Thoracic aorta (tissue), 2 donors: Measurements from ENCODE around the gene MGAT1. TPM values are rescaled to one million over a fixed set of nuclear protein-coding genes. Genes with fewer than 3 reads are reported as not detected.

ENCODE experiments used
- ATAC-seq: fragments of 150-250 bp; one replicate; pipeline ENCODE4 v1.8.0; 2017; ENCODE audit warnings: low read depth; ENCODE audit not compliant: insufficient number of reproducible peaks, low FRiP score
- DNase-seq: peaks from one replicate; pipeline ENCODE4 v3.0.0-alpha.2; 2020; ENCODE audit warnings: low spot score
- H3K27ac ChIP-seq, 2 donors: fragments of 200-600 bp; sonication (generic); 1 replicate in 1 of 2; 2 replicates in 1 of 2; pipeline ENCODE4 v1.5.1; 2016; ENCODE audit warnings: mild to moderate bottlenecking in 2 of 2, moderate library complexity in 2 of 2
- H3K27me3 ChIP-seq: fragments of 200-600 bp; sonication (generic); replicated peaks from 2 replicates; pipeline ENCODE4 v1.6.0; 2016; ENCODE audit warnings: mild to moderate bottlenecking; ENCODE audit not compliant: insufficient read depth
- H3K36me3 ChIP-seq: fragments of 200-600 bp; sonication (generic); one replicate; pipeline ENCODE4 v1.5.1; 2016
- H3K4me1 ChIP-seq, 2 donors: fragments of 200-600 bp; sonication (generic); 1 replicate in 1 of 2; 2 replicates in 1 of 2; pipeline versions ENCODE4 v1.5.1 to v1.6.0; 2016; ENCODE audit warnings: low read depth in 2 of 2, mild to moderate bottlenecking in 1 of 2; ENCODE audit not compliant: control insufficient read depth in 1 of 2
- H3K4me3 ChIP-seq: fragments of 200-600 bp; sonication (generic); 2 replicates; pipeline ENCODE4 v1.5.1; 2016; ENCODE audit warnings: mild to moderate bottlenecking
- H3K9me3 ChIP-seq: fragments of 200-600 bp; sonication (generic); 2 replicates; pipeline ENCODE4 v1.5.1; 2016
- CTCF ChIP-seq: fragments of 200-600 bp; sonication (generic); IDR thresholded peaks from one replicate; pipeline ENCODE4 v1.5.1; 2019; ENCODE audit warnings: antibody characterized with exemption
- total RNA-seq, 2 donors: library from RNA; depleted of rRNA; stranded (reverse); fragments of >200 nt; gene quantifications; one replicate each; pipeline versions ENCODE4 v1.1.0 to v1.2.3, GENCODE V29; 2016

The MGAT1 gene
- total RNA-seq, 2 donors from 2014 or later, result 226 to 244 TPM

GRCh38 chr5:180823940-180824629 lies 21.5 kb upstream of the MGAT1 start:
- peaks cover 18 to 38% of the 10 kb centered on the region in 2 donors for H3K4me1 ChIP-seq
- no peak for TF ChIP-seq CTCF
- H3K27ac ChIP-seq, result no peak overlapping the region
- H3K36me3 ChIP-seq, result peaks cover under 1% of the 10 kb centered on the region
- no peak for DNase-seq
- no peaks in the 10 kb centered on the region for H3K27me3 ChIP-seq
- no peak overlapping the region for H3K4me3 ChIP-seq
- H3K9me3 ChIP-seq, result peaks cover 1% of the 10 kb centered on the region
- ATAC-seq, result no peak

- Histone ChIP-seq H3K4me1 (peaks cover 18 to 42% of the 10 kb centered on the region in 2 donors), H3K36me3 (no peaks in the 10 kb centered on the region), H3K9me3 (no peaks in the 10 kb centered on the region), H3K27ac (no peak overlapping the region), H3K4me3 (no peak overlapping the region), H3K27me3 (no peaks in the 10 kb centered on the region)
- ATAC-seq (no peak), DNase-seq (no peak)
- TF ChIP-seq CTCF, result no peak
These were observed 20.7 kb upstream of the MGAT1 start for GRCh38 chr5:180823346-180823745.

GRCh38 chr5:180821538-180821937 lies 18.9 kb upstream of the MGAT1 start:
- Histone ChIP-seq H3K27ac (peak overlapping the region in 1 of 2 donors; percentile 11), H3K9me3 (no peaks in the 10 kb centered on the region), H3K27me3 (no peaks in the 10 kb centered on the region), H3K36me3 (no peaks in the 10 kb centered on the region), H3K4me3 (no peak overlapping the region), H3K4me1 (peaks cover 22 to 55% of the 10 kb centered on the region in 2 donors)
- TF ChIP-seq CTCF, result no peak
- DNase-seq, result no peak
- ATAC-seq, result no peak

- DNase-seq (no peak), ATAC-seq (no peak)
- H3K4me3 ChIP-seq, result no peak overlapping the region
- H3K36me3 ChIP-seq, result no peaks in the 10 kb centered on the region
- no peaks in the 10 kb centered on the region for H3K9me3 ChIP-seq
- H3K27ac ChIP-seq, result peak overlapping the region in 1 of 2 donors; percentile 56
- TF ChIP-seq CTCF, result no peak
- no peaks in the 10 kb centered on the region for H3K27me3 ChIP-seq
- peaks cover 18 to 50% of the 10 kb centered on the region in 2 donors for H3K4me1 ChIP-seq
These were observed 18.2 kb upstream of the MGAT1 start for GRCh38 chr5:180820788-180821321.

GRCh38 chr5:180818677-180819341 lies 16.2 kb upstream of the MGAT1 start:
- H3K36me3 ChIP-seq, result no peaks in the 10 kb centered on the region
- no peak for DNase-seq
- H3K27ac ChIP-seq, result peak overlapping the region in 1 of 2 donors; percentile 36
- no peak for ATAC-seq
- peaks cover 11 to 36% of the 10 kb centered on the region in 2 donors for H3K4me1 ChIP-seq
- TF ChIP-seq CTCF, result no peak
- no peaks in the 10 kb centered on the region for H3K9me3 ChIP-seq
- no peak overlapping the region for H3K4me3 ChIP-seq
- no peaks in the 10 kb centered on the region for H3K27me3 ChIP-seq
